Activated CD8-positive, alpha-beta memory T cell treated with anti-CD3 and anti-CD28 coated beads, Interleukin-2, amount 50 U/mL, for 48 hours (primary cell): ENCODE data around the gene ISLR2.
"Not testable (repeated sequence)": the region's sequence is repeated elsewhere in the genome, so short reads cannot be mapped to it uniquely, and the experiment has no call there.

Experiments used
- DNase-seq: peaks from one replicate; pipeline ENCODE4 v3.0.0-alpha.2; 2020

The ISLR2 gene

GRCh38 chr15:74158855-74159650, 28.7 kb downstream of the ISLR2 start:
- DNase-seq = no peak

GRCh38 chr15:74159773-74160172, 29.4 kb downstream of the ISLR2 start:
- DNase-seq = no peak

GRCh38 chr15:74160390-74160789, 30.0 kb downstream of the ISLR2 start:
- not testable (repeated sequence) for DNase-seq

- DNase-seq = not testable (repeated sequence)
These were observed 31.8 kb downstream of the ISLR2 start for GRCh38 chr15:74162195-74162536.

GRCh38 chr15:74165461-74165860, 35.1 kb downstream of the ISLR2 start:
- DNase-seq = no peak

GRCh38 chr15:74167891-74168331, 37.5 kb downstream of the ISLR2 start:
- DNase-seq = no peak

- no peak for DNase-seq
These were observed 38.3 kb downstream of the ISLR2 start for GRCh38 chr15:74168711-74169126.

- no peak for DNase-seq
These were observed 39.9 kb downstream of the ISLR2 start for GRCh38 chr15:74170071-74170844.

- DNase-seq = no peak
These were observed 40.6 kb downstream of the ISLR2 start for GRCh38 chr15:74170875-74171578.

- DNase-seq = no peak
These were observed 41.7 kb downstream of the ISLR2 start for GRCh38 chr15:74171965-74172541.

GRCh38 chr15:74172701-74173379, 42.5 kb downstream of the ISLR2 start:
- no peak for DNase-seq

GRCh38 chr15:74173380-74174218, 43.2 kb downstream of the ISLR2 start, which contains the start of gene ISLR:
Gene ISLR (plus strand): TSS chr15:74173710. CDS start chr15:74174859, 1,149 bp downstream.
- DNase-seq = no peak

- DNase-seq = no peak
These were observed 44.0 kb downstream of the ISLR2 start for GRCh38 chr15:74174219-74174957.

GRCh38 chr15:74174958-74175253, 44.5 kb downstream of the ISLR2 start:
- no peak for DNase-seq

GRCh38 chr15:74175271-74176191, 45.1 kb downstream of the ISLR2 start:
- DNase-seq = no peak

- no peak for DNase-seq
These were observed 46.2 kb downstream of the ISLR2 start for GRCh38 chr15:74176262-74177214.

- DNase-seq = no peak
These were observed 48.1 kb downstream of the ISLR2 start for GRCh38 chr15:74178326-74179100.
